GM21529 (cell line): Measurements from ENCODE around the gene TSPYL2.

Experiments
- ATAC-seq: cut with Tn5 transposase; IDR thresholded peaks from one replicate; pipeline ENCODE4 v1.9.1; 2021; ENCODE audit not compliant: unreplicated experiment

TSPYL2 gene

DNA sequence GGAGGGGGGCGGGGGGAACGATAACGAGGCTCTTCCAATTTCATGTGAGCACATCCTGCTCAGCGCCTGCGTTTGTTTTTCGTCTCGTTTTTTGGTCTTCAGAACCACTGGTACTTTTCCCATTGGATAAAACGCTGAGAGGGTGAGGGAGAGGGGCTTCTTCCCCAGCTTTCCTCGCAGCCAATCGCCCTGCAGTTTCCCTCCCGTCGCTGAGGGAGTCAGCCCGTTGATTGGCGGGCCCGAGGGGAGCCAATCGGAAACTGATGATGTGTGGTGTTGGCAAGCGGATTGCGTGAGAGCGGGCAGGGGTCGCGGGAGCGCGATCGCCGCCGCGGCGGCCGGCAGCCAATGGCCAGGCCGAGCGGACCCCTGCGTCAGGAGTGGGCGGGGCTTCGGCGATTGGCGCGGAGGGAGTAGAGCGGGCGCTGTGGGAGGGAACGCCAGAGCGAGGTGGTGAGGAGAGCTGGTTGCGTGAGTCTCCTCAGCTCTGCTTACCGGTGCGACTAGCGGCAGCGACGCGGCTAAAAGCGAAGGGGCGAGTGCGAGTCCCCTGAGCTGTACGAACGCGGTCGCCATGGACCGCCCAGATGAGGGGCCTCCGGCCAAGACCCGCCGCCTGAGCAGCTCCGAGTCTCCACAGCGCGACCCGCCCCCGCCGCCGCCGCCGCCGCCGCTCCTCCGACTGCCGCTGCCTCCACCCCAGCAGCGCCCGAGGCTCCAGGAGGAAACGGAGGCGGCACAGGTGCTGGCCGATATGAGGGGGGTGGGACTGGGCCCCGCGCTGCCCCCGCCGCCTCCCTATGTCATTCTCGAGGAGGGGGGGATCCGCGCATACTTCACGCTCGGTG, at the start of gene TSPYL2:
Gene TSPYL2, plus strand, starts transcription at position 443 of the 848 bp plus-strand sequence. Its CDS starts 132 bp downstream, at position 575.
- peak; percentile 93 for ATAC-seq

DNA sequence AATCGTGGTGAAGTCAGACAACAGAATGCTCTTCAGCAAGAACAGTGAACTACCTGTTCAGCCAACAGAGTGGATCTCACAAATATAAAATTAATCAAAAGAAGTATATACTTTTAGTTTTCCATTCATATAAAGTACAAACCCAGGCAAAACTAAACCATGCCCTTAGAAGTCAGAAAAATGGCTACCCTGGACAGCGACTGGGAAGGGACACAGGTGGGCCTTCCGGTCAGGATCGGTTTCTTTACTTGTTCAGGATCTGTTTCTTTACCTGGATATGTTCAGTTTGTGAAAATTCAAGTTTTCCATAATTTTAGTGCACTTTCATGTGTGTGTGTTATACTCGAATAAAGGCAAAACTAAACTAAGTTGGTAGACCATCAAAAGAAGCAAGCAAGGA, 46.0 kb upstream of the TSPYL2 start:
- ATAC-seq = no peak

DNA sequence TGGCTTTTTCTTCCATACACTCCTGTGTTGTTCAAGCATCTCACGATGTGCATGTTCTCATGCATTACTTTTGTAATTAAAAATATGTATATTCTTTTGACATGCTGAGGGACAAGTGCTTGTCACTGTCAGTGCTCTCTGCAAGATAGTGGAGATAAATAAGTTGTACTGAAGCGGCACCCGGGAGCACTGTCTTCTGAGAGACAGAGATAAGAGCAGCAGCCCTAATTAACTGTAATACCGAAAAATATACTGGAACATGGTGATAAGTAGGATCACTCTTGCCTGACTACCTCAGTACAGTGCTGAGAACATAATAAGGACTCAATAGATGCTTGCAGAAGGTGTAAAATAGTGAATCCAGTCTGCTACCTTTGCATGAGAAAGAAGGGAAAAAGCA, 42.9 kb upstream of the TSPYL2 start:
- no peak for ATAC-seq

DNA sequence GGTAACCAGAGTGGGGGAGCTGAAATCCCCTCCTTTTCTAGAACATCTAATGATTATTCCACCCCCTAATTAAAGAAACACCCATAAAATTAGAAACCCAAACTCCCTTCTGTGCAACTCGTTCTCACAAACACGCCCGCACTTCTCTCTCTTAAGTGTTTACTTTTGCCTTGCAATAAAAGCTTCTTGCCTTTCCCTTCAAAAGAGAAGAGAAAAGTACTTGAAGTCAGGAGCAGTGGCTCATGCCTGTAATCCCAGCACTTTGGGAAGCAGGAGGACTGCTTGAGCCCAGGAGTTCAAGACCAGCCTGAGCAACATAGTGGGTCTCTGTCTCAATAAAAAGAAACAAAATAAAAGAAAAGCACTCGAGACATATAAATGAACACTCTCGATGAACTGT, 37.2 kb upstream of the TSPYL2 start:
- no peak for ATAC-seq

DNA sequence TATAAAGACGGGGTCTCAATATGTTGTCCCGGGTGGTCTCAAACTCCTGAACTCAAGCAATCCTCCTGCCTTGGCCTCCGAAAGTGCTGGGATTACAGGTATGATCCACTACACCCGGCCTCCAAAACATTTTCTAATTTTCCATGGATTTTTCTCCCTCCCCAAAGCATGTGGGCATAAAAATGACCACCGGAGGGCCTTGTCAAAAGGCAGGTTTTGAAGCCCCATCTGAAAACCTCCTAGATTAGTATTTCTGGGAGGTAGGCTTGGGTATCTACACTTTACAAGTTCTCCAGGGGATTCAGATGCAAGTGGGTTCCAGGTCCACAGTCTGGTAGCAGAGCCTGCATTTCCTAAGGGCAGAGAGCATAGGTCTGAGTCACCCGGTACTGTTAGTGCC, 34.9 kb upstream of the TSPYL2 start:
- ATAC-seq = no peak

DNA sequence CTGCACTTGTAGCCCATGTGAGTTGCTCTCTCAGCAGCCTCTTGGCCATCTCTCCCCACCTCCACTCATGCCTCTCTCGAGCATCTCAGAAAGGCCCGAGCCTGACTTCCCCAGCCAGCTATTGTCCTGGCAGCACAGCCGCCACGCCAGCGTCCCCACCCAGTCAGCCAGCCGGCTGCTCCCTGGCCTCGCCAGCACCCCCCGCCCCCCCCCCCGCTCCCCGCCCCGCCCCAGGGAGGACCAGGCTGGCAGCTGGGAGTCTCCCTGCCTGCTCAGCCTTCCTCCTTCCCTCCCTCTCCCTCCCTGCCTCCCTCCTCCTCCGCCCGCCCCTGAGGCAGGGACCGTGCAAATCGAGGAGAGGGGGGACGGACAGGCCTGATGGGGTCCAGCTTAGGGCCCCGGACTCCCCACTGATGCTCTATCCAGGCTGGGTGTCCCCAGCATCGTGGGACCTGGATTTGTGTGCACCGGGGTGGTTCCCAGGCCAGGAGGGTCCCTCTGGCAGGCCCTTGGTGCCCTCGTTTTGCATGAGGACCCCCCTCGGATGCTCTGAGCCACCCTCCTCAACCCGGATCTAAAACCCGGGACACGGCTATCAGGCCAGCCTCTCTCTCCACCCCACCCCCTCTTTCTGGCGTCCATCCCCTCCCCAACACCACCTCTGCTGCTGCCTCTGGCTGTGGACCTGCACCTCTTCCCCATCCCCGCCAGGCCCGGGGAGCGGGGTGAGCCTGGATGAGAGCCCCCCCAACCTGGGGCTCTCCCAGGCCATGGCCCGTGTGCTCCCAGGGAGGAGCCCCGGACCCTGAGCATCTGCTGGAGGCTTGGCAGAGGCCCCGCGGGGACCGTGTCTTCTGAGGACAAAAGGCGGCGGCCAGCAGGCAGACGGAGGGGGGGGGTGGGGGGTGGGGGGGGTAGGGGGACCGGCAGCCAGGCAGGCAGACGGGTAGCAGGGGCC, 33.7 kb upstream of the TSPYL2 start, which contains the start of gene GPR173:
Gene GPR173, plus strand, starts transcription at position 621 of the 958 bp plus-strand sequence. CDS start 27,833 bp downstream, outside the sequence.
- no peak for ATAC-seq

DNA sequence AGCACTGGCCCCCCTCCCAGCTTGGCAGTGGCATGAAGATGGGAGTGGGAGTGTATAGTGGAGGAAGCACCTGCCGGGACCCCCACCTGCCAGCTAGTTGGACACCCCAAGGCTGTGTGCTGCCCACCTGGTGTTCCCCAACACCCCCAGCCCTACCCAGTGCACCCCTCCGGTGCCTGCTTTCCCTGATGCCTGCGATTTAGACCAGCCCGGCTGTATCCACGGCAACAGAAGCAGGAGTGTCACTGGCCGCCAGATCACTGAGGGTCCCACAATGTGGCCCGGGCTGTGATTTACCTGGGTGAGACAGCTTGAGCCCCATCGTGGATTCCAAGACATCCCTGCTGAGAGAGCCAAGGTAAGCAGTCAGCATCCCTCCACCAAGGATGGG, 33.0 kb upstream of the TSPYL2 start:
- ATAC-seq = no peak

DNA sequence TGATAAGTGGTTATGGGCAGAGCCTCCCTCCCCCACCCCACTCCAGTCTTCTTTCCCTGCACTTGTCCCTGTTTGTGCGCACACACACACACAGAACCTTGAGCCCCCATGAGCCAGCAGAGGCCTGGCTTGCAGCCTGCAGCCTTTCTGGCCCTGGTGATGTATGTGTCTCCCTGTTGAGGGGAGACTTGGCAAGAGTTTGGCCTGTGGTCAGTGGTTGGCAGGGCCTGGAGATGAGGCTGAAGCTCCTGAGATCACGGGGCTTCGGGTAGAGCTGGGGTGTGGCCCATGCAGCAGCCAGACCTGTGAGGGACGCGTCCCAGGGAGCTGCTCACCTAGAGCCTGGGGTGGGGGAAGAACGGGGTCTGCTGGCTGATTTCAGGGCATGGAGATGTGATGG, 31.3 kb upstream of the TSPYL2 start:
- ATAC-seq = no peak

DNA sequence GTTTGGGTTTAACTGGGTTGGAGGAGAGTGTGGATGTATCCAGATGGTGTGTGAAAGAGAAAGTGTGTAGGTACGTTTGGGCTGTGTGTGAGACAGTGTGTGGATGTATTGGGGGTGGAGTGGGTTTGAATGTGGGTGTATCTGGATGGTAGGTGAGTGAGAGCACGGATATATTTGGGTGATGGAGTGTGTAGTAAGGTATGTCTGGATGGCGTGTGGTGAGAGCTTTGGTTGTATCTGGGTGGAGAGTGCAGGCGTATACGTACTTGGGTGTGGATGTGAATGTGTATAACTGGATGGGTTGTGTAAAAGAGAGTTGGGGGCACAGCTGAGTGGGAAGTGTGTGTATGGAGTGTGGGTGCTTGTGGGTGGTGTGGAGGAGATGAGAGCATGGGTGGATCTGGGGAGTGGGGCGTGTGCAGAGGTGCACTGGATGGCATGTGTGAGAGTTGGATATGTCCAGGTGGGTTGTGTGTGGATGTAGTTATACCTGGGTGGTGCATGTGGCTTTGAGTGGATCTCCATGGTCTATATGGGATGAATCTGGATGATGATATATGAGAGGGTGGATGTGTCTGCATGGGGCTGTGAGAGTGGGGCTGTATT, 26.8 kb upstream of the TSPYL2 start:
- no peak for ATAC-seq

DNA sequence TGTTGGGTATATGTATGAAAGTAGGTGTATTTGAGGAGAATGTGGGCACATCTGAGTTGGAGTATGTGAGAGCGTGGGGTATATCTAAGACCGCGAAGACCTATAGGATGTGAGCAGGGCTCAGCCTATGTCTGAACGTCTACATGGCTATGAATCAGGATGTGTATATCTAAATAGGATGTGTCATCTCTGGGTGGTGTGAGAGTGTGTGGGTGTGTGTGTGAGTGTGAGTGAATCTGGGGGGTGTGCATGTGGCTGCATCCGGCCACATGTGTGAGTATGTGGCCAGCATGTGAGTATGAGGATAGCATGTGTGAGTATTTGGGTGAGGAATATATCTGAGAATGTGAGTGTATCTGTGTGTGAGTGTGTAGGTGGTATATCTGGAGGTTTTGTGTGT, 25.9 kb upstream of the TSPYL2 start:
- no peak for ATAC-seq

DNA sequence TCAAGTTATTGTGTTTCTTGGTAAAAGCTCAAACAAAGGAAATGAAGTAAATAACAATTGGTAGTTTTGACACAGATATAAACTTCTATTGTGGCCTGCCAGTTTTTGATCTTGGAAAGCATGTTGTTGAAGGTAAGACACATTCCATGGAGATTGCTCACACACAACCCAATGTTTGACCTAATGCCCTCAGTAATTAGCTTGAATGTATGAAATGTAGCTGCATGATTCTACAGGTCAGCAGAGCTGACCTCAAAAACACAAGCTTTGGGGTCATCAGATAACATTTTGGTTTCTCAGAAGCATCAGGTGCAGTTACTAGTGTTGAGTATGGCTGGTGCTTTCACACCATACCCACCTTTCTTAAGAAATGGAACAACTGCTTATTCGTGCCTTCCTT, 17.1 kb upstream of the TSPYL2 start:
- ATAC-seq = no peak

DNA sequence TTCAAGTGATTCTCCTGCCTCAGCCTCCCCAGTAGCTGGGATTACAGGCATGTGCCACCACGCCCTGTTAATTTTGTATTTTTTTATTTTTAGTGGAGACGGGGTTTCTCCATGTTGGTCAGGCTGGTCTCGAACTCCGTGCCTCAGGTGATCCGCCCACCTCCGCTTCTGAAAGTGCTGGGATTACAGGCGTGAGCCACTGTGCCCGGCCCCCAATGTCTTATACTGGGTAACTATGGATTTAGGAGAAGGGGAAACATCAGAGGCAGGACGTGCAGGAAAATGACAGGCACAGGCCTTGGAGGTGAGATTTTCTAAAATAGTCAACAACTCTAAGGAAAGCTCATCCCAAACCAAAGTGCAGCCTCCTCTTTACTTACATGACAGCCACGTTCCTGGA, 11.1 kb upstream of the TSPYL2 start:
- ATAC-seq = no peak

DNA sequence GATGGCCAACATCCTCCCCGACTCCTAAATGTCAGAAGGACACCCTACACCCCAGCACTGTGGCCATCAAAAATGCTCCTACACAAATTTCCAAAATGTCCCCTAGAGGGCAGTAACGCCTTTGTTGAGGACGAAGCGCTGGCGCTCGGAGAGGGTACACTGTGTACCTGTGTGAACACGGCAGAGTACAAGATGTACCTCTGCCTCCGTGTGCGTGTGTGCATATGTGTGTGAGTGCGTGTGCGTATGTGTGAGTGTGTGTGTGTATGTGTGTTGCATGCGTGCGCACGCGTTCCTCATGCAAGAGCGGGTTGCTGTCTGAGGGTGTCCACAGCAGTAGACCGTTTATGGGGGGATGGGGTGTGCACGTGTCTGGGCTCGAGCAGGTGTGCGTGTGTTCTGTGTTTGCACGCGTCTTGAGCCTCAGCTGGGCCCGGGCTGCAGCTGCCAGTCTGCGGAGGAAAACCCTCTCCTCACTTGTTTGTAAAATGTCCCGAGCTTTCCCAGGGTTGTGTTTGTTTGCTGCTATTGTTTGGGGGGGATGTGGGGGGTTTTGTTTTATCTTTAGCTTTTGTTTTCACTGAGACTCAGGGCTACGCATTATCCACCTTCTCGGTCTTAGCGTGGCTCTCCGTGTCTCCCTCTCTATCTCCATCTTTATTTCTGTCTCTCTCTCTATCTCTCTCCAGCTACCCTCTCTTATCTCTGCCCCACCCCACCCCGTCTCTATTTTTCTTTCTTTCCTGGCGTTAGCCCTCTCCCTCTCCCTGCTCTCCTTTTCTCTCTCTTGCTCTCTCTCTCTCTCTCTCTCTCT, 10.4 kb upstream of the TSPYL2 start:
- peak; percentile 82 for ATAC-seq

DNA sequence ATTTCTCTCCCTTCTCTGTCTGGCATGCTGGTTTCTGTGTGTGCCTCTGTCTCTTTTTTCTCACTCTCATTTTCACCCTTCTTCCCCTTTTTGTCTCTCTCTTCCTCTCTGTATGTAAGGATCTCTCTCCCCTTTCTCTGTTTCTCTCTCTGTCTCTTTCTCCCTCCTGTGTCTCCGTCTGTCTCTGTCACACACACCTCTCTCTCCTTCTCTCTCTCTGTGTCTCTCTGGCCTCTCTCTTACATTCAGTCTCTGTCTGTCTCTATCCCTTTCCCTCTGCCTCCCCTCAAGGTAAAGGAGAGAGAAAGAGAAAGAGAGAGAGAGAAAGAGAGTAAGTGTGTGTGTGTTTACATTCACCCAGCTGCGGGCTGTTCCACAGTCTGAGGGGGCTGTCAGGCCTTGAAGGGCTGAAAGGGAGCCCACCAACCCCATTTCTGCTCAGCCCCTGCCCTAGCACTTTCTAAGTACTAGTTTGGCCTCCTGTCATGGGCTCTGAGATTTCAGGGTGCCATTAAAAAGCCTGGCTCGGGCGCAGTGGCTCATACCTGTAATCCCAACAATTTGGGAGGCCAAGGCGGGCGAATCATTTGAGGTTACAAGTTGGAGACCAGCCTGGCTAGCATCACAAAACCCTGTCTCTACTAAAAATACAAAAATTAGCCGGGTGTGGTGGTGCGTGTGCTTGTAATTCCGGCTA, 9.6 kb upstream of the TSPYL2 start:
- ATAC-seq = peak; percentile 36

DNA sequence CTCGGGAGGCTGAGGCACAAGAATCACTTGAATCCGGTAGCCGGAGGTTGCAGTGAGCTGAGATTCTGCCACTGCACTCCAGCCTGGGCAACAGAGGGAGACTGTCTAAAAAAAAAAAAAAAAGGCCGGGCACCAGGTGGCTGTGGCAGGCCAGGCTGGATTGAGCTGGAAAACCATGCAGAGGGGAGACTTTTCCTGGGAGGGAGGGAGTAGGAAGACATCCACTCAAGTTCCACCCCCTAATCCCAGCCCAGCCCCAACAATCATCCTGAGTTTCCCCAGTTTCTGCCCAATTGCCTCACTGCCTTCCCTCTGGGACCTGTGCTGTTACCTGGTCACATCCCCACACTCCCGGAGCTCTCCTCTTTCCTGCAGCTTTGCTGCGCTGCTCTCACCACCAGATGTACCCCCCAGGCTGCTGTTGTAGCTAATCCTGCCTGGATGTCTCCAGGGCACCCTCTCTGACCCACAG, 9.0 kb upstream of the TSPYL2 start:
- ATAC-seq = no peak

DNA sequence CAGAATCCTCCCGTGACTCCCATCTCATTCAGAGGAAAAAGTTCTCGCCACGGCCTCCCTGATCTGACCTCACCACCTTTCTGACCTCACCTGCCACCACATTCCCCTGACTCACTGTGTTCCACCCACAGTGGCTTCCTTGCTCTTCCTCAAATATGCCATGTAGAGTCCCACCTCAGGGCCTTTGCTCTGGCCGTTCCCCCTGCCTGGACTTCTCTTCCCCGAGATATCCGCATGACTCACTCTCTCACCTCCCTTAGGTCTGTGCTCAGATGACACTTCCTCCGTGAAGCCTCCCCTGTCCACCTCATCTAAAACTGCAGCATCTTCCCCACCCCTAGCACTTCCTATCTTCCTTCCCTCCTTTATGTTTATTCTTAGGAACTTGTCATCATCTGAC, 7.2 kb upstream of the TSPYL2 start:
- no peak for ATAC-seq

DNA sequence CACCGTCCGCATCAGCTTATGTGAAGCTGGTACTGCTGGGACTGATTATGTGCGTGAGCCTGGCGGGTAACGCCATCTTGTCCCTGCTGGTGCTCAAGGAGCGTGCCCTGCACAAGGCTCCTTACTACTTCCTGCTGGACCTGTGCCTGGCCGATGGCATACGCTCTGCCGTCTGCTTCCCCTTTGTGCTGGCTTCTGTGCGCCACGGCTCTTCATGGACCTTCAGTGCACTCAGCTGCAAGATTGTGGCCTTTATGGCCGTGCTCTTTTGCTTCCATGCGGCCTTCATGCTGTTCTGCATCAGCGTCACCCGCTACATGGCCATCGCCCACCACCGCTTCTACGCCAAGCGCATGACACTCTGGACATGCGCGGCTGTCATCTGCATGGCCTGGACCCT, 5.5 kb upstream of the TSPYL2 start:
- no peak for ATAC-seq

DNA sequence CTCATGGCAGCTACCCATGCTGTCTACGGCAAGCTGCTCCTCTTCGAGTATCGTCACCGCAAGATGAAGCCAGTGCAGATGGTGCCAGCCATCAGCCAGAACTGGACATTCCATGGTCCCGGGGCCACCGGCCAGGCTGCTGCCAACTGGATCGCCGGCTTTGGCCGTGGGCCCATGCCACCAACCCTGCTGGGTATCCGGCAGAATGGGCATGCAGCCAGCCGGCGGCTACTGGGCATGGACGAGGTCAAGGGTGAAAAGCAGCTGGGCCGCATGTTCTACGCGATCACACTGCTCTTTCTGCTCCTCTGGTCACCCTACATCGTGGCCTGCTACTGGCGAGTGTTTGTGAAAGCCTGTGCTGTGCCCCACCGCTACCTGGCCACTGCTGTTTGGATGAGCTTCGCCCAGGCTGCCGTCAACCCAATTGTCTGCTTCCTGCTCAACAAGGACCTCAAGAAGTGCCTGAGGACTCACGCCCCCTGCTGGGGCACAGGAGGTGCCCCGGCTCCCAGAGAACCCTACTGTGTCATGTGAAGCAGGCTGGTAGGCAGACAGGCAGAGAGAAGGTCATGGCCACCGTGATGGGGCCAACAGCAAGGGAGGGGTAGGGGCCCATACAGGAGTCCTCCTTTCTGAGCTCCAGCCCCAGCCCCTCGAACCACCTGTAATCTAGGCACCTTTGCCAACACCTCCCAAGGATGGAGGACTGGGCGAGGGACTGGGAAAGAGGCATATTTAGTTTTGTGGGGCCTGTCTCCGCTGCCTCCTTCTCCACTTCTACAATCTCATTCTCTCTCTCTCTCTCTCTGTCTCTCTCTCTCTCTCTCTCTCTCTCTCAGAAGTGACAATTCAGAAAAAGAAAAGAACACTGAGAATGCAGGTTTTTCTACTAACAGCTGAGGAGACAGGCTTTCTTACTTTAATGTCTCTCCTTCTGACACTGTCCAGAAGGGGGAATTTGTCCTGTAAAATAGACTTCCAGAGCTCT, 4.7 kb upstream of the TSPYL2 start:
- ATAC-seq = no peak

DNA sequence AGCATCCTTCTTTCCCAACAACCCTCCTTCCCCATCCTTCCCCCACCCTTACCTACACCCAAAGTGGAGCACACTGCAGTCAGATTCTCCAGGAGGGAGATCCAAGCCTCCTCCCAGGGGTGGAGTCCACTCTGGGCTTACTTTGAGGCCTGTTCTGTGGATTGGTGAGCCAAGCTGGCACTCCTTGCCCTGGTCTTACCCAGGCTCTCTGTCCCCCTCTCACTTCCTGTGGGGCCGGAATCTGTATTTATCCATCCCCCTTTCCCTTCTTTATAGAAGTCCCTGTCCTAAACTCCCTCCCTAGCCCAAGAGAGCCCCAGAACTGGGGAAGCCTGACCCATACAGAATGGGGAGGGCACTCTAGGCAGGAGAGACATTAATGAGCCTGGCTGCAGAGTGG, 3.2 kb upstream of the TSPYL2 start:
- no peak for ATAC-seq
